RWPE2 (cell line): ENCODE results near the gene CPEB1.

Experiments
- ATAC-seq: fragments of 200-7000 bp; cut with Tn5 transposase; 3 replicates; pipeline ENCODE4 v1.9.1; 2021; ENCODE audit warnings: low read depth
- DNase-seq: peaks from one replicate; pipeline ENCODE4 v3.0.0-alpha.2; 2020; ENCODE audit warnings: low spot score
- H3K27ac ChIP-seq: fragments of 450-650 bp; 2 replicates; pipeline ENCODE4 v1.5.1; 2017; ENCODE audit warnings: mild to moderate bottlenecking; ENCODE audit not compliant: poor library complexity, severe bottlenecking
- H3K27me3 ChIP-seq: fragments of 250-450 bp; sonication (Bioruptor Pico); 2 replicates; pipeline ENCODE4 v1.5.1; 2021; ENCODE audit warnings: mild to moderate bottlenecking, moderate library complexity; ENCODE audit not compliant: insufficient read depth, poor library complexity, severe bottlenecking
- H3K36me3 ChIP-seq: fragments of 250-450 bp; sonication (Bioruptor Pico); 2 replicates; pipeline ENCODE4 v1.5.1; 2020; ENCODE audit warnings: low read depth, mild to moderate bottlenecking, moderate library complexity
- H3K4me1 ChIP-seq: fragments of 250-450 bp; sonication (Bioruptor Pico); 2 replicates; pipeline ENCODE4 v1.5.1; 2021; ENCODE audit warnings: mild to moderate bottlenecking, moderate library complexity; ENCODE audit not compliant: insufficient read depth, poor library complexity, severe bottlenecking
- H3K4me3 ChIP-seq: fragments of 250-450 bp; sonication (Bioruptor Pico); 2 replicates; pipeline ENCODE4 v1.5.1; 2021; ENCODE audit warnings: mild to moderate bottlenecking, moderate library complexity; ENCODE audit not compliant: severe bottlenecking
- H3K9me3 ChIP-seq: fragments of 250-450 bp; sonication (Bioruptor Pico); 2 replicates; pipeline ENCODE4 v1.5.1; 2021; ENCODE audit warnings: mild to moderate bottlenecking, moderate library complexity; ENCODE audit not compliant: severe bottlenecking
- TF ChIP-seq, protein P1 (sequence below): fragments of 450-650 bp; IDR thresholded peaks from one replicate; pipeline ENCODE4 v1.5.1; 2017; ENCODE audit warnings: mild to moderate bottlenecking, moderate library complexity; ENCODE audit not compliant: poor library complexity, severe bottlenecking

Gene CPEB1

DNA sequence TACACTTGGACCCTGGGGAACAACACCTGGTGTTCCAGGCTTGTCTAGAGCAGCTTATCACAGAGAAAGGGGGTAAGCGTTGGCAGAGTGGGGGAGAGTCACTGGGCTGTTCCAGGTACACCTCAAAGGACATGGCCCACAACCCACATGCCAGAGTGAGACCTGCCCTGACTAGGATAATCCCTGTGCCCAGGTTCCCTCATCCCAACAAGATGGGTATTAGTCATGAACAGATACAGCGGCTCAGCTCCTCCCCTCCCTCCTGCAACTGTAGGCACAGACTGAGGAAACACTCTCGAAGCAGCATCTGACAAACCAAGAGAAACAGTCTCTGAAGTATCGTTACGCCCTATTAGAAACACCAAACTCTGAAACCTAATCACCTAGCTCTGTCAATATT is 74.9 kb downstream of the CPEB1 start:
- no peak overlapping the region for H3K4me3 ChIP-seq
- DNase-seq (no peak), ATAC-seq (peak; percentile 51; the same call in 2 of the 3 replicates)

DNA sequence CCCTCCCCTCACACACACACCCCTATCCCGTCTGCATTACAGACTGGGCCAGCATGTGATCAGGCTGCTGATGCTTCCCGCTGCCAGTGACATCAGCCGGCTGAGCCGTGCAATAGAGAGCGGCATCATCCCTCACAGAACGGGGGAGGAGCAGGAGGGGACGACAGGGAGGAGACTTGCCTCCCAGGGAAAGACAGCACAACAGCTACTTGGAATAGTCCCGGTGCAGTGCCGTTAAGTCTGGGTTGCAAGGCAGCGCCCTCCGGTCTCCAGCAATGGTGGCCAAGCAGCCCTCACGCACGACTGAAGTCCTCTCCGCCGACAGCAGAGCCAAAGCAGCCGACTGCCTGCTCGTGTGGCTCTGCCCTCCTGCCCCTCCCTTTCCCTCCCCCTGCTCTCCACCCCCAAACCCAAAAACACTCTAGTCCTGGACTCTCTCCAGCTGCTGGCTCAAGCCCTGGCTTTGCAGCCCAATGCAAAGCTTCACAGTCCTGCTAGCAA is 75.4 kb downstream of the CPEB1 start:
- ATAC-seq, result peak; percentile 60
- no peak for DNase-seq
- no peaks in the 10 kb centered on the region for H3K4me1 ChIP-seq
- no peaks in the 10 kb centered on the region for H3K9me3 ChIP-seq
- no peak overlapping the region for H3K27ac ChIP-seq
- TF ChIP-seq, protein P1, sequence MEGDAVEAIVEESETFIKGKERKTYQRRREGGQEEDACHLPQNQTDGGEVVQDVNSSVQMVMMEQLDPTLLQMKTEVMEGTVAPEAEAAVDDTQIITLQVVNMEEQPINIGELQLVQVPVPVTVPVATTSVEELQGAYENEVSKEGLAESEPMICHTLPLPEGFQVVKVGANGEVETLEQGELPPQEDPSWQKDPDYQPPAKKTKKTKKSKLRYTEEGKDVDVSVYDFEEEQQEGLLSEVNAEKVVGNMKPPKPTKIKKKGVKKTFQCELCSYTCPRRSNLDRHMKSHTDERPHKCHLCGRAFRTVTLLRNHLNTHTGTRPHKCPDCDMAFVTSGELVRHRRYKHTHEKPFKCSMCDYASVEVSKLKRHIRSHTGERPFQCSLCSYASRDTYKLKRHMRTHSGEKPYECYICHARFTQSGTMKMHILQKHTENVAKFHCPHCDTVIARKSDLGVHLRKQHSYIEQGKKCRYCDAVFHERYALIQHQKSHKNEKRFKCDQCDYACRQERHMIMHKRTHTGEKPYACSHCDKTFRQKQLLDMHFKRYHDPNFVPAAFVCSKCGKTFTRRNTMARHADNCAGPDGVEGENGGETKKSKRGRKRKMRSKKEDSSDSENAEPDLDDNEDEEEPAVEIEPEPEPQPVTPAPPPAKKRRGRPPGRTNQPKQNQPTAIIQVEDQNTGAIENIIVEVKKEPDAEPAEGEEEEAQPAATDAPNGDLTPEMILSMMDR, result no peak
- H3K27me3 ChIP-seq, result peaks cover 7% of the 10 kb centered on the region
- H3K36me3 ChIP-seq, result no peaks in the 10 kb centered on the region
- H3K4me3 ChIP-seq, result no peak overlapping the region

More for the DNA sequence above, 74.9 kb downstream of the CPEB1 start:
- H3K27me3 ChIP-seq, result peaks cover 7% of the 10 kb centered on the region
- no peak overlapping the region for H3K27ac ChIP-seq
- TF ChIP-seq, protein P1, result no peak
- no peaks in the 10 kb centered on the region for H3K9me3 ChIP-seq
- H3K4me1 ChIP-seq, result no peaks in the 10 kb centered on the region
- no peaks in the 10 kb centered on the region for H3K36me3 ChIP-seq

DNA sequence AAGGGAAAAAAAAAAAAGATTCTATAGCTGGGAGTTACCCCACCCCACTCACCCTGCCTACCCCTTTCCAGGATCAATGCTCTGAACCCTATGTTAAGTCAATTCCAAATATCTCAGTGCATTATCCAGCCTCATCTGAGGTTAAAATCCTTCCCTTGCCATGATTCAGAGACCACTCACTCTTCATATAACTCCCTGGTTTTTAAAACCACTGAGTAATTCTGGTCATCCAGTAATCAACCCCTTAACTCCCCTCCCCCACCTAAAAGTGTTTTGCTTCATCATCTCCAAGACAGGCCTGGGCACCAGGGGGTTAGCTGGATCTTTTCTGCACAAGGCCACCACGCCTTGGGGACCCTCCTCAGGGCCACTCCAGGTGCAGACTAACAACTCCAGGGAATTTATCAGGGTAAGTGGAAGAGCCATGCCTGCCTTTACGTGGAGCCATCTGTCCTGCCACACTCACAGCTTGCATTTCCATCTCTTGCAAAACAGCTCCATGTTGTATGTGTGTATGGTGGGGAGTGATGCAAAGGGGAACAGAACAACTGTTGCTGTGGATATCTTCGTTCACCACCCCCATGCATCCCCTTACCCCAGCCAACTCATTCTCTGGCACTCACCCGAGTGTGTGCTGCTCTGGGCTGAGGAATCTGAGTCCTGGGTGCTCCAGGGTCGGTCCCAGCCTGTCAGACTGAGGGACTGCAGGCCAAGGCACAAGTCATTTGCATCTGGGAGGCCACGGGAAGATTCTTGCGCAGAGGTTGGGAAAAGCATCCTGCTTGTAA is 76.2 kb downstream of the CPEB1 start:
- no peak overlapping the region for H3K4me3 ChIP-seq
- DNase-seq, result no peak
- TF ChIP-seq, protein P1, result no peak
- H3K9me3 ChIP-seq, result no peaks in the 10 kb centered on the region
- H3K4me1 ChIP-seq, result no peaks in the 10 kb centered on the region
- H3K27me3 ChIP-seq, result peaks cover 7% of the 10 kb centered on the region
- H3K36me3 ChIP-seq, result no peaks in the 10 kb centered on the region
- ATAC-seq, result no peak
- no peak overlapping the region for H3K27ac ChIP-seq

DNA sequence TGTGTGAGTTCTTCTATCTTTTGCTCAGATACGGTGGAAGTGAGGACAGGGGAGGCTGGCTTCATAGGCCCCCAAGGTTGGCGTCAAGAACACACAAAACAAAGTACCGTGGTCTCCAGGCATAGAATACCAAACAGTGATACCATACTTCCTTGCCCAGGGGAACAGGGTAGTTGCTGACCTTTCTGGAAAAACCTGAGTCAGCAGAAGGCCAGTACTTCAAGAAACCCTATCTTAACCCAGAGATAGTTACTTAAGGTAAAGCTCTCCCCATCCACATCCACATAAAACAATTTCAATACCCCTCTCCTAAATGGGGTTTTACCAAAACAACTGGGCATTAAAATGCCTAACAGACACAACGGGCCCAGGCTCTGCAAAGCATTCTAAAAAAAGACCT is 77.3 kb downstream of the CPEB1 start:
- TF ChIP-seq, protein P1, result no peak
- no peak overlapping the region for H3K4me3 ChIP-seq
- H3K27ac ChIP-seq, result no peak overlapping the region
- DNase-seq (no peak), ATAC-seq (no peak)
- H3K27me3 ChIP-seq, result no peaks in the 10 kb centered on the region
- no peaks in the 10 kb centered on the region for H3K4me1 ChIP-seq
- no peaks in the 10 kb centered on the region for H3K9me3 ChIP-seq
- no peaks in the 10 kb centered on the region for H3K36me3 ChIP-seq

DNA sequence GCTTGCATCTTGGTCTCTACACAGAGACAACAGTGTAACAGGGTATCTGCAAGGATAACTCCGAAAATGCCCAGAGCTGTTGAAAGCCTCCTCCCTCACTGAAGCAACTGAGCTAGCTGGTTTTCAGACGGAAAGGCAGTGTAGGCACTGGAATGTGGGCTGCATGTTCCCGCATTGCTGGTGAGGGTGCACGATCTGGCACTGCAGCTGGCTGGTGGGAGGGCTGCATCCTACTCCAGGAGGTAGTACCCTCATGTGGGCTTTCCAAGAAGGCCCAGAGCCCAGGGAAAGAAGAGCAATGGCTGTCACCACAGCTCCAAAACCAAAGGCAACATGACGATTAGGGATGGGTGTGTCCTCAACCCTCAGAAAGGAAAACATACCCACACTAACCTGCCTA is 78.2 kb downstream of the CPEB1 start:
- TF ChIP-seq, protein P1, result no peak
- Histone ChIP-seq H3K4me1 (no peaks in the 10 kb centered on the region), H3K9me3 (no peaks in the 10 kb centered on the region), H3K27ac (no peak overlapping the region), H3K36me3 (no peaks in the 10 kb centered on the region), H3K4me3 (no peak overlapping the region), H3K27me3 (no peaks in the 10 kb centered on the region)
- DNase-seq (no peak), ATAC-seq (no peak)
